Hepatocyte (in vitro differentiated cells): ENCODE data around the gene APBA2.

ENCODE experiments used
- CTCF ChIP-seq: fragments of 200-600 bp; sonication (generic); IDR thresholded peaks from 2 replicates; pipeline ENCODE4 v1.5.1; 2016; ENCODE audit warnings: antibody characterized with exemption, mild to moderate bottlenecking; ENCODE audit not compliant: poor library complexity
- EZH2 ChIP-seq: fragments of 200-600 bp; sonication (generic); IDR thresholded peaks from 2 replicates; pipeline ENCODE4 v1.6.1; 2016; ENCODE audit warnings: antibody characterized with exemption, mild to moderate bottlenecking, borderline replicate concordance
- EZH2phosphoT487 ChIP-seq: fragments of 200-600 bp; sonication (generic); IDR thresholded peaks from one replicate; pipeline ENCODE4 v1.6.1; 2018; ENCODE audit warnings: antibody characterized with exemption, mild to moderate bottlenecking, low read depth, moderate library complexity; ENCODE audit not compliant: unreplicated experiment, severe bottlenecking

GRCh38 chr15:28986726-28987125, 101.0 kb downstream of the APBA2 start:
- no peak for TF ChIP-seq CTCF
- no peak for TF ChIP-seq EZH2
- no peak for TF ChIP-seq EZH2phosphoT487
